HG02970 (cell line): ENCODE results near the gene RAB6B.
A peak's percentile ranks its signal among the peaks of the same experiment; 100 is the strongest.
"Not testable (repeated sequence)": the region's sequence is repeated elsewhere in the genome, so short reads cannot be mapped to it uniquely, and the experiment has no call there.

Experiments used
- ATAC-seq: cut with Tn5 transposase; IDR thresholded peaks from one replicate; pipeline ENCODE4 v1.9.1; 2021; ENCODE audit warnings: mild to moderate bottlenecking, moderate library complexity, moderate number of reproducible peaks; ENCODE audit not compliant: unreplicated experiment, low FRiP score

Gene RAB6B

DNA sequence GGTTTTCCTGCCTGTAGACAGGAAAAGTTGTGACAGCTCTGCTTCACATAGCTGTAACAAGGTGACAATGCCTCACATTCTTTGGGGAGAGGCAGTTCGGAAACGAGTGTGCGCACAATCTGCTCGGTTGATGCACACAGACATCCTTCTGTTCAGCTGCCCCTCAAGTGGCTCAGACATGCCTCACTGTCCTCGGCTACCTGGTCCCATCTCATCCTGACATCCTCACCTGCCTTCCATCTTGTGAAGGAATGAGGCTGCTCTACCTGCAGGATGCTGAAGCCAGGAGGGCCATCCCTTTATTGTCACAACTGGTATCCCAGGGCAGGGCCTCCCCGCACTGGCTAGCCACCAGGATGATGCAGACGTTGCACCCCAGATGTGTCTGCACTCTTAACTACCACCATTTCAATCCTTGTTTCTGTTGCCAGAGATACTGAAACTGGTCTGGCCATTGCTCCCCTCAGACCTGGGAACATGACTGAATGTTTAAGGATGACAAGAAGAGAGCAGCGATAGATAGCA lies 70.7 kb downstream of the RAB6B start:
- no peak for ATAC-seq

DNA sequence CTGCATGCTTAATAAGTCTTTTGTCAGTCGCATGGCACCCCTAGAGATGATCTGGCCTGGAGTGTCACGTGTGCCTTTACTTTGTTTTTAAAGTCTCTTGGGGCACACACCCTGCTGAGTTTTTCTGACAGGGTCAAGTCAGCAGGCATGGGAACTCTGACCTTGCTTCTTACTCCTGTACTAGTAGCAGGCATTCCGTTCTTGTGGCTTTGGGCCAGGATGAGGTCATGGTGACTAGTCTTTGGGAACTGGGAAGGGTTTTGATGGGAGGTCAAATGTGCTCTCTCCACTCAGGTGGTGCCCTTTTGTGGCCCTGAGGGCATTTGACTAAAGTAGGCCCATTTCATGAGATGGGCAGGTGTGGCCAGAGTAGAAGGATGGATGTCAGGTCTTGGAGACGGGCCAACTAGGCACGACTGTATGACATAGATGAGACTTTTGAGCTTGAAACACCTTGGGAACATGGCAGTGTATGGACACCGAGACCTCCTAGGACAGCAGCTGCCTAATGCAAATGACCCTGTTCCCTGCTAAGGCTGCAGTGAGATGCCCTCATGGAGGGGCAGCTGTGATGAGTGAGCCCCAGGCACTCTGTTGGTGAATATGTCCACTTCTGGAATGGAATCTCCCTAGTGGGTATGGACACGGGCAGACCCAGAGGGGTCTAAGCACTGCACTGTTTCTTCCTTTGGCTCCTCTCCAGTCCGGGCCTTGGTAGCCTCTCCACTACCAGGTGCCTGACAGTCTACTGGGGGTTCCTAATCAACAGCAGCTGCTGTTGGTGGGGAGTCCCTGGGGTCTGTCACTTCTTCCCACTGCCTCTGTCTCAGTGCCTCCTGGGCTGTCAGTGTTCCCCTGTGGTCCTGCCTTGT lies 73.7 kb downstream of the RAB6B start:
- no peak for ATAC-seq

DNA sequence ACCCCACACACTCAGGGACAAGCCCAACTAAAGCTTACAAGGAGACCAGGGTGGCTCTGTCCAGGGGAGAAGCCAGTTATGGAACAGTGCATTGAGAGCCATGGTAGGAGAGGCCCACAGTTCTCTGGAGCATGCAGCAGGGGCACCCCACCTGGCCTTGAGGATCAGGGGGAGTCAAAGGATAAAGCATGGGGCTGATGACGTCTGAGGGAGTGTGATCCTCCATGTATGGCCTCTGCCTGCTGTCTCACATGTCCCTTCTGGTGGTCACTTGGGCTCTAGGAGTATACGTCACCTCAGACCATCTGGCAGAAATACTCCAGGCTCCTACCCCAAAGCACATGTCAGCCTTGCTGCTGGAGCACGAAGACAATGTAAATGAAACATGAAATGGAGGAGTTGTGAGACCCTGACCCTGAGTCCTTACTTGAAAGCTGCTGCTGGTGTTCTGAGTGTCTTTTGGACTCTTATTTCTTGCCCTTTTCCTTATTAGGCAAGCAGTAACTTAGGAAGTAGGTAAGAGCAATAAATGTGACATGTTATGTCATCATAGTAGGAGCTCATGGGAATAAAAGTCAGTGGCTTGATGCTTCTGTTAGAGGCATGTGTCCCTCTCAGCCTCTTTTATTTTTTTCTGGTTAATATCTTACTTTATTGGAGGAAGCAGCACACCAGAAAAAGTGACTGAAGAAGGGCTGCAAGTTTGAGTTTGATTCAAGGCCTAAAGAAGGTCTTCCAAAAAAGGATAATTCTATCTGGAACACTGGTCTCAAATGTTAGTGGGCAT lies 74.6 kb downstream of the RAB6B start:
- no peak for ATAC-seq

DNA sequence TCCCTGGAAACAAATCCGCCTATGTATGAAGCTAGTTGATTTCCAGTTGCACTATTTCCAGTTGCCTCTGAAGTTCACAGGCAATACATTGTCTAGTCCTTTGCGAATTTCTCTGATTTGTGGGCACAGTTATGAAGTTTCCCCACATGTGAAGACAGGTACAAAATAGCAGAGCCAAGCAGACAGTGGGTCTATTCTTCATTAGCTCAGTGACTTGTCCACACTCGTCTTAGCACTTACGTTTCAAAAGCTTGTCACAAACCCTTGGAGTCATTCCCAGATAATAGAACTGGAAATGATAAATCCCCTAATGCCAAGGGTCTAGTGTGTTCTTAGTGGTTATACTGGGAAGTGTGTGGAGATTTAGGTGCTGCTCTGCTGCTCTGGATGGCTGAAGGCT lies 75.6 kb downstream of the RAB6B start:
- ATAC-seq, result no peak

DNA sequence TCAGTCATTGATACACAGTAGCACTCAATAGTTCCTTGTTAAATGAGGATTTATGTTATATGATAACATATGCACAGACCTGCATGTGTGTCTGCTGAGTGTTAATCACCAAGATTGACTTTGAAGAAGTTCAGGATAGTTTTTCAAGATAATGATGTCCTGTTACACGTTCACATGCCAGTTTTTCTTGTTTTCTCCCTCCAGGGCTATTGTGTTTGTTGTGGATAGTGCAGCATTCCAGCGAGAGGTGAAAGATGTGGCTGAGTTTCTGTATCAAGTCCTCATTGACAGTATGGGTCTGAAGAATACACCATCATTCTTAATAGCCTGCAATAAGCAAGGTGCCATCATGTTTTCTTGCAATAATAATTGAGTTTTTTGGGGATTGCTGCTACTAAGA lies 80.3 kb downstream of the RAB6B start:
- no peak for ATAC-seq

DNA sequence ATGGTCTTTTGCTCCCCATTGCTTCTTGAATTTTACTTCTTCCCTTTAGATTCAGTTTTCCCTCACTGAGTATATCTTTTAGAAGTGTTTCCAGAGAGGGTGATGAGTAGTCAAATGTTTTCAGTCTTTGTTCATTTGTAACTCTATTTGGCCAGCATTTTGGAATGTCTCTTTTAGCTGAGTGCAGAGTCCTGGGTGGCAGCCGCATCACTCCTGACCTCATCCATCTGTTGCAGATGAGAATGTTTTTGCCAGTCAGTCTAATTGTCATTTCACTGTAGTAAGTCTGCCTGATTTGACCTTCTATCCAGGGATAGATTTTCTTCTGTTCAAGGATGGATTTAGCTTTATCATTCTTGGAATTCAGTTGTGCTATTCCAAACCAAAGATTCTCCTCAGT lies 82.8 kb downstream of the RAB6B start:
- no peak for ATAC-seq

DNA sequence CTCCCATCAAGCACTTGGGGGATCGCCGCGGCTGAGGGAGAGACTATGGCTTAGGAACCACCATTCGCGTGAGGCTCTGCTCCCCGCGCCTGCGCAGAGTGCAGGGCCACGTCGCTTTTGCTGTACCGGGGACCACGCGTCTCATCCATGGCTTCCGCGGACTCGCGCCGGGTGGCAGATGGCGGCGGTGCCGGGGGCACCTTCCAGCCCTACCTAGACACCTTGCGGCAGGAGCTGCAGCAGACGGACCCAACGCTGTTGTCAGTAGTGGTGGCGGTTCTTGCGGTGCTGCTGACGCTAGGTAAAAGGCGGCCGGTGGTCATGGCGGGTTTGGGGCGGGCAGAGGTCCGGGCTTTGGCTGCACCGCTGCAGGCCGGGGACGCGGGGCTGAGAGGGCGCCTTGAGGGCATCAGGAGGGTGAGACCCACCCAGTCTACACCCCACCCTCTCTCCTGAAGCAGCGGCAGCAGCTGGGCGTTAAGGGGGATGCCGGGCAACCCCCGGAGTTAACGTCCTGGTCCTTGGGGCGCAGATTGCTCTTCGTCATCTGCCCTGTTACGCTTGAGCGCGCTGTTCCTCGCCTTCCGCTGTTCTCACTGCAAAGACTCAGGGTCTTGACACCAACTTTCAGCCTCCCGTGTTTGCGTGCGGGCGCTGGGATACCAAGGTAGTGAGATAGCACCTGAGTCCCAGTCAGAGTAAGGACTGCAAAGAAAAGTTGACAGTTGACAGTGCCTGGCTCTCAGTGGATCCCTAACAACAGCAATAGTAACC lies 89.8 kb downstream of the RAB6B start, which contains the start of gene SRPRB:
Gene SRPRB, plus strand, starts transcription at position 114 of the 774 bp plus-strand sequence. Its CDS starts 34 bp downstream, at position 148.
- ATAC-seq, result peak; percentile 97

DNA sequence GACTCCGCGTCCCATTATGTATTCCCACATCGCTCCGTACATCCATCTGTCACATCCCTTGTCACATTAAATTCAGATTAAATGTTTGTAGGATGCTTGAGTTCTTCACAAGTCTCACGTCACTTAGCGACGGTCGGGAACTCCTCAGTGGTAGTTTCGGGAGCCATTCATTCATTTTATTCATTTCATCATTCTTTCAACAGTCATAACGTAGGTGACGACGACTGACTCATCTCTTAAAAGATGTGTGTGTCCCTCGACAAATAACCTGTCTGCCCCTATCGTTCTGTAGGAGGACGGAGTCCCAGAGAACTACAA lies 90.3 kb downstream of the RAB6B start:
- no peak for ATAC-seq

DNA sequence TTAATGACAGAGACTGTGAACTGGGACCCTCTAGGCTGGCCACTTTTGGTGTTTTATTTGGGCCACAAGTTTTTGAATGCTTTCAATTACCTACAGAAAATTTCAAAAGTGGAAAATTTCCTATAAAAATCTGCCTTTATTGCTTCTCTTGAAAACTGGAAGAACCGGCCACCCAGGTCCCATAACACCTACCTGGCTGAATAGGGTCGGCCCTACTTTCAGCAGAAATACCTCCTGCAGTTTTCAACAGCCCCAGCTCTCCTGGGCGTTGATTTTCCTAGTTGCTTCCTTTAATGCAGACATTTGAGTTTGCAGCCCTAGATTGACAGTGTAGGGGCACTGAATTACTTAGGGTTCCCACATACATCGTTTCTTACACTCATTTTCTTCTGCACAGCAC lies 90.8 kb downstream of the RAB6B start:
- no peak for ATAC-seq

DNA sequence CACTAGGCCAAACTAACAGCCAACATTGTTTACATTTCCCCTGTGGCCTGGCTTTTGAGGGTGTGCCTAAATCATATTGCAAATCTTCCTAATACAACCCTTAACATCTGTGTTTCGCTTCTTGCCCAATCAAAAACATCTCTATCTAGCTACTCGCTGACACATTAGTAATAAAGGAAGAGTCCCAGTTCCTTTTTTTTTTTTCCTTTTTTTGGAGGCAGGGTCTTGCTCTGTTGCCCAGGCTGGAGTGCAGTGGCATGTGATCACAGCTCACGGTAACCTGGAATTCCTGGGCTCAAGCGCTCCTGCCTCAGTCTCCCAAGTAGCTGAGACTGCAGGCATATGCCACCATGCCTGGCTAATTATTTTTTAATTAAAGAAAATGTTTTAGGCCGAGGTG lies 92.2 kb downstream of the RAB6B start:
- no peak for ATAC-seq

DNA sequence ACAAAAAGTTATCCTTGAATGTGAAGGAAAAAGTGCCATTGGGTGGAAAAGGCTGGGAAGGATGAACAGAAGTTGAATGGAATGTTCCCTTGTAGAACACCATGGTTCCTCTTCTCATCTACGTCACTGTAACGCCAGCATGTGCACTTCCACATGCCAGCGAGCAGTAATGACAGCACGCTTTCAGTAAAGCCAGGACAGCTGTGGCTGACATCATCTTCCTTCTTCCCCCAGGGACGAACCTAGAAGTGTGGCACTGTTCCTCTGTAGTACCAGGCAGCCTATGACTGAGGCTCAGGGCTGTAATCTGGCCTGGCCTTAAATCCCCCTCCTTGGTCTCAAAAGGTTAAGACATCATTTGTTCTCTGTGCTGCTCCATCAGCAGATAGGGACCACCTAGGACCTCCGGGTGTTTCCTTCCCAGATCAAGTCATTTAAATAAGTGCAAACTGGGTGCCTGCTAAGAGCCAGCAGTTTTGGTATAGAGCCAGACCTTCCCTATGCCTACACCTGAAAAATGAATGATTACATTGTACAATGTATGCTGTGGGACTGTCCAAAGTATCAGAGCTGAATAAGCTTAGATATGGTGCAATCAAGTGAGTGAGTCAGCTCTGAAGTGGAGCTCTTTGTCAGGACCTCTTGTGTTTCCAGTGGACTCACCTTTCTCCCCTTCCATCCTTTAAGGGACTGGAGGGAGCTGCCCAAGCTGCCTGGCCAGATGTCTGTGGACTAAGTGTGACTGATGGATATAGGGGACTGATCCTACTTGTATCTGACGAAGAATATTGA lies 95.7 kb downstream of the RAB6B start:
- no peak for ATAC-seq

DNA sequence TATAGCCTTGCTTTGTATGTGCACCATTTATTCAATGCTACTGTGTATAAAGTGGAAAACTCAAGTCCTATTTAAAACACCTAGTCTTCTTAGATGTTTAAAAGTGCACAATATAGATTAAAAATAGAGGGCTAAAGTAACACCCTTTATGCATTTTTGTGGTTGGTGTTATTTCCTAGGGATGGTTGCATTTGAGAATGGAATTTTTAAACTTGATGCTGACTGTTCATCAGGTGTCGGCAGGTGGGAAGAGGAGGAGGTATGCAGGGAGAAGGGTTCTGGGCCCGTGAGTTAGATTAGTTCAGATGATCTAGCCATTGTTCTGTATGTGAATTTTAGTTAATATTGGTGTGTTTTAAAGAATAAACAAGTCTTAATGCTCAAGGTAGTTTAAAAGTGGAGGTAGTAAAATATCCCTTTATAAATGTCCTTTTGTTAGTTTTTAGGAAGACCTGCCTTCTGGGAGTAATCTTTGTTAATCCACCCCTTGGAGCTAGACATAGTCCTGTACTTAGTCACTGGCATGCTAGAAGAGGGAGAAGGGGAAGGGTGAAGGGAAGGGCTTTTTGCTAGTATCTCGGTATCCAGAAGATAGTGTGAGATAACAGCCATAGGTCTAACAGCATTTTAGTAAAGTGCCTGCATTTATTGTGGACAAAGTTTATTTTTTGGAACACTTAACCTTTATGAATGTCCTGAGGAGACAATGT lies 98.1 kb downstream of the RAB6B start:
- no peak for ATAC-seq

DNA sequence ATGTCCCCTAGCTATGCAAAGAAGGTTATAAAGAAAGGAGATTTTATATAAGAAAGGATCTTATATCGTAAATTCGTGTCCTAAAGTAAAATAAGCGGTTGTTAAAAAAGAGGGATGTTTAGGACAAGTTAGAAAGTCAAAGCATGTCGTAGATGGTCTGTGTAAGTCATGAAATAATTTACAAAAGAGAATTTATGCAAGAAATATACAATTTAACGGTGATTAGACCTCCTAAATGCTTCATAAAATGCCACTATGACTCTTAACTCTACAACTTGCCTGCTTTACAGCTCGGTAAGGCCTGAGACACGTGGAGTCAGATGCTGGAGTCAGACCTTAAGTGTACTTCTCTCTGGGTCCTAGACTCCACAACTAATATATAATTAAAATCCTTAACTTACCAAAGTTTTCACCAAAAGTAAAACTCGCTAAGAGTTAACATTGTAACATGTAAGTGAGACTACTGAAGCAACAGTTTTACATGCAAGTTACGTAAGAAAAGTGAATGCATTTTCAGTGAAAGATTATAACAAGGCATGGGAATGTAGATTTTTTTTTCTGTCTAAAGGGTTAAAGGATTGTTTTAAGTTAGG lies 103.4 kb downstream of the RAB6B start:
- no peak for ATAC-seq

DNA sequence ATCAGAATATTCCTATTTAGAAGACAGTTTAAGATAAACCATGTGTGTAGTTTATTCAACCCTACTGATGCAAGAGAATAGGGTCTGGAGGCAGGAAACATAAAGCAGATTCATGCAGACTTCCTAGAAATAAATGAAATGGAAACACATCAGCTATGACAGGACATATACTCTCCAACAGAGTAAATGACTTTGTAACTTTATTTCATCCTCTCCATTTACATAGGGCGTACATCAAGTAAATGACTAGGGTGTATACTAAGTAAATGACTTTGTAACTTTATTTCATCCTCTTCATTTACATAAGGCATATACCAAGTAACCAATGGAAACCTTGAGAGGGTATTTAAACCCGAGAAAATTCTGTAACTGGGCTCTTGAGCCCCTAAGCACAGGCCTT lies 107.7 kb downstream of the RAB6B start:
- ATAC-seq, result no peak

DNA sequence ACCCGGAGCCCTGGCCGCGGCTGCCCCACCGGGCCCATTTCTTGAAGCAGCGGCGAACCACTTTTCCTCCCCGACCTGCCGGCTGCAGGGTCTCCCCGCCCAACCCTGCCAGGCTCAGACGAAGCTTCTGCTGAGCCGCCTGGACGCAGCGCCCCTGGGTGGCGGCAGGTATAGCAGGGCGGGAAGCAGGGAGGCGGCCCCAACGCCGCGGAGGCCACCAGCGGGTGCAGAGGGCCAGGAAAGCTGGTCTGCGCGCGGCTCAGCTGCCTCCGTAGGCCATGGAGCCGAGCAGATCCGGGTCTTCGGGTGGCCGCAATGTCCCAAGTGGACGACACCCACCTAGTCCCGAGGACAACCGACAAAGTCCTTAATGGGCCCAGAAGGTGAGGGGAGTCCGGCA lies 111.9 kb downstream of the RAB6B start:
- ATAC-seq, result no peak

DNA sequence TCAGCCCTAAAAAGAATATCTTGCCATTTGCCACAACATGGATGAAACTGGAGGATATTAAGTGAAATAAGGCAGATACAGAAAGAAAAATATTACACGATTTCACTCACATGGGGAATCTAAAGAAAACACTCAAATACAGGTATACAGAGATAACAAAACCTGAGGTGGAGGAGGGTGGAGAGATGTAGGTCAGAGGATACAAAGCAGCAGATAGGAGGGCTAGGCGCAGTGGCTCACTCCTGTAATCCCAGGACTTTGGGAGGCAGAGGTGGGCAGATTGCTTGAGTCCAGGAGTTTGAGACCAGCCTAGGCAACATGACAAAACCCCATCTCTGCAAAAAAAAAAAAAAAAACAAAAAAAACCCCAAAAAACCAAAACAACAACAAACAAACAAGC lies 113.2 kb downstream of the RAB6B start:
- no peak for ATAC-seq

DNA sequence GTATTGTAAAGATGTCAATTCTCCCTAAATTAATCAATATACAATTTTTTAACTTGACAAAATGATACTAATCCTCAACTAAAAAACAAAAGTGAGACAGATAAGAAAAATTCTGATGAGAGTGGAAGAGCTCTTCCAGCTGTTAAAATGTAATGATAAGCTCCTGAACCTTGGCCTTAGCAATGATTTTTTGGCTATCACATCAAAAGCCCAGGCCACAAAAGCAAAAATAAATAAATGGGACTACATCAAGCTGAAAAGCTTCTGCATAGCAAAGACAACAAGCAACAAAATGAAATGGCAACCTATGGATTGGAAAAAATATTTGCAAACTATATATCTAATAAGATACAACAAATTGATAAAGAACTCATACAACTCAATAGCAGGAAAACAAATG lies 114.1 kb downstream of the RAB6B start:
- no peak for ATAC-seq

DNA sequence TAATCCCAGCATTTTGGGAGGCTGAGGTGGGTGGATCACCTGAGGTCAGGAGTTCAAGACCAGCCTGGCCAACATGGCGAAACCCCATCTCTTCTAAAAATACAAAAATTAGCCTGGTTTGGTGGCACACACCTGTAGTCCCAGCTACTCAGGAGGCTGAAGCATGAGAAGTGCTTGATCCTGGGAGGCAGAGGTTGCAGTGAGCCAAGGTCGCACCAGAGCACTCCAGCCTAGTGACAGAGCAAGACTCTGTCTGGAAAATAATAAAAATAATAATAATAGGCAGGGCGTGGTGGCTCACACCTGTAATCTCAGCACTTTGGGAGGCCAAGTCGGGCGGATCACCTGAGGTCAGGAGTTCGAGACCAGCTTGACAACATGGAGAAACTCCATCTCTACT lies 114.9 kb downstream of the RAB6B start:
- not testable (repeated sequence) for ATAC-seq

DNA sequence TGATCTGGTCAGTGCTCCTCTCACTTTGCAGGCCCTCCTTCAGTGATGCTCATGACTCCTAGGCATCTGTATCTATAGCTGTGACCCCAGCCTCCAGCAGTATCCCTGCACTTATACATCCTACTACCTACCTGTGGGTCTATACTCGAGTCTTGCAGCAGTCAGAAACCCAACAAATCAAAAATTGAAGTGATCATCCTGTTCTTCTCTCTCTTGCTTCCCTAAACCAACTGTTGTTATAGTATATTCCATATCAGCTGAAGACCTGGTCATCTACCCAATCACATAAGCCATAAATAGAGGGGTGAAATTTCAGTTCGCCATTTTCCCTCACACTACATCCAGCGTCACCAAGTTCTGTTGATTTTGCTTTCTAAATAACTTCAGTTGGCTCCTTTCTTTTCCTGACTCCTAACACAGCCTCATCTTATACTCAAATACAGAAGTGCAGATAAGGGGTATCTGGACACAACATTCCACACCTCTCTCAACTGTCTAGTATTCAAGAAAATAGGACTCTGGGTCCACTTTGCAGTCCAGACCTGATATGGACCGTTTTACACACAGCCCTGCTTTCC lies 116.0 kb downstream of the RAB6B start:
- ATAC-seq, result no peak
